ENCODE data around the gene FNDC1. TPM values are rescaled to one million over a fixed set of nuclear protein-coding genes. Genes with fewer than 3 reads are reported as not detected.
"Not testable (repeated sequence)": the region's sequence is repeated elsewhere in the genome, so short reads cannot be mapped to it uniquely, and the experiment has no call there.

The FNDC1 gene
- total RNA-seq, 4 donors from 2014 or later, result 13.6 to 23.2 (median 15.1) TPM

GRCh38 chr6:159271257-159271656 lies 102.1 kb downstream of the FNDC1 start:
- TF ChIP-seq POLR2A (IDR thresholded peaks at IDR 0.05) (no peak), CTCF (IDR thresholded peaks at IDR 0.05) (no peak)
- Histone ChIP-seq H3K4me3 (replicated peaks in 1 of 3) (no peak overlapping the region), H3K27ac (no peak overlapping the region), H3K36me3 (no peaks in the 10 kb centered on the region), H3K9me3 (no peaks in the 10 kb centered on the region), H3K4me1 (no peaks in the 10 kb centered on the region), H3K27me3 (no peaks in the 10 kb centered on the region)
- 87 to 88% methylated on average over 10 of the region's 10 CpGs for WGBS, 2 donors
- DNase-seq, result no peak
- intact Hi-C loops (cut with DNase I), result no loop called here

DNA sequence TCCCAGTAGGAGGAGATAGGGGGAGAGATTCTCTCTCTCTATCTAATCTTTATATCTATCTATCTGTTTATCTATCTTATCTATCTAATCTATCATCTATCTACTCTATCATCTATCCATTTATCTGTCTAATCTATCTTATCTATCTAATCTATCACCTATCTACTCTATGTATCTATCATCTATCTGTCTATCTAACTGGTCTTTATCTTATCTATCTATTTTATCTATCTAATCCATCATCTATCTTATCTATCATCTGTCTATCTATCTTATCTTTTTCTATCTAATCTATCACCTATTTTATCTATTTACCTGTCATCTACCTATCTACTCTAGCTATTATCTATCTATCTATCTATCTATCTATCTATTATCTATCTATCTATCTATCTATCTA lies 109.4 kb downstream of the FNDC1 start:
- no peak for DNase-seq
- Histone ChIP-seq H3K4me1 (no peaks in the 10 kb centered on the region), H3K27me3 (no peaks in the 10 kb centered on the region), H3K27ac (no peak overlapping the region), H3K4me3 (replicated peaks in 1 of 3) (no peak overlapping the region), H3K36me3 (no peaks in the 10 kb centered on the region), H3K9me3 (no peaks in the 10 kb centered on the region)
- TF ChIP-seq POLR2A (IDR thresholded peaks at IDR 0.05) (no peak), CTCF (IDR thresholded peaks at IDR 0.05) (no peak)
- intact Hi-C loops (cut with DNase I), result no loop called here

DNA sequence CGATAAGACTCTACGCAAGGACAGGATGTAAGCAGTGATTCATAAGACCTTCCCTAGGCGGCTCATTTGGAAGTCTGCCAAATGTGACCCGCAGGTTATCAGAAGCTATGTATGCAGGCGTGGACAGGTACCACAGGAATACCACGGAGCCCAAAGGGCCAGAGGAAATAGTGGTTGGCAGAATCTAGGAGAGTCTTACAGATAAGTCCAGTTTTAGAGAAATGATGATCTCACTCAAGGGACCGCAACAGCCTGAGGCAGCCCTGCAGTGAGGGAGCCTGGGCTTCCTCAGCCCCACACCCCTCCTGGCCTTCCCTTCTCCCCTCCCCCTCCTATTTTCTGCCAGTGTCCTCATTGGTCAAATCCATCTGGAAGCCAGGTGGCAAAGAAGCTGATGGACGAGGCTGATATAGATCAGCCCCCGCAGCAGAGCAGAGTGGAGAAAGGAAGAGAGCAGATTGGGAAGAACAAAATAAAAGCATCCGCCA lies 110.6 kb downstream of the FNDC1 start:
- intact Hi-C loops (cut with DNase I), result no loop called here
- TF ChIP-seq CTCF (IDR thresholded peaks at IDR 0.05), result no peak
- Histone ChIP-seq H3K36me3 (no peaks in the 10 kb centered on the region), H3K4me3 (replicated peaks in 1 of 3) (no peak overlapping the region), H3K4me1 (no peaks in the 10 kb centered on the region), H3K9me3 (no peaks in the 10 kb centered on the region), H3K27me3 (no peaks in the 10 kb centered on the region), H3K27ac (no peak overlapping the region)
- no peak for DNase-seq
- WGBS, 2 donors, result 69 to 72% methylated on average over 10 of the region's 10 CpGs

- intact Hi-C loops (cut with DNase I), result no loop called here
- Histone ChIP-seq H3K27me3 (no peaks in the 10 kb centered on the region), H3K4me3 (replicated peaks in 1 of 3) (no peak overlapping the region), H3K9me3 (no peaks in the 10 kb centered on the region), H3K4me1 (no peaks in the 10 kb centered on the region), H3K27ac (no peak overlapping the region), H3K36me3 (no peaks in the 10 kb centered on the region)
- DNase-seq, result no peak
- WGBS, 2 donors, result 35 to 55% methylated on average over 5 of the region's 5 CpGs
- no peak for TF ChIP-seq POLR2A (IDR thresholded peaks at IDR 0.05)
- no peak for TF ChIP-seq CTCF (IDR thresholded peaks at IDR 0.05)
Measured at GRCh38 chr6:159282421-159282820, 113.2 kb downstream of the FNDC1 start.

DNA sequence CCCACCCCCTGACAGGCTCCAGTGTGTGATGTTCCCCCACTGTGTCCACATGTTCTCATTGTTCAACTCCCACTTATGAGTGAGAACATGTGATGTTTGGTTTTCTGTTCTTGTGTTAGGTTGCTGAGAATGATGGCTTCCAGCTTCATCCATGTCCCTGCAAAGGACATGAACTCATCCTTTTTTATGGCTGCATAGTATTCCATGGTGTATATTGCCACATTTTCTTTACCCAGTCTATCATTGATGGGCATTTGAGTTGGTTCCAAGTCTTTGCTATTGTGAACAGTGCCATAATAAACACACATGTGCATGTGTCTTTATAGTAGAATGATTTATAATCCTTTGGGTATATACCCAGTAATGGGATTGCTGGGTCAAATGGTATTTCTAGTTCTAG lies 115.5 kb downstream of the FNDC1 start:
- H3K36me3 ChIP-seq; H3K9me3 ChIP-seq; H3K4me3 ChIP-seq (replicated peaks in 1 of 3); intact Hi-C loops (cut with DNase I); DNase-seq; H3K4me1 ChIP-seq; H3K27ac ChIP-seq; H3K27me3 ChIP-seq: not testable (repeated sequence)

- WGBS, 2 donors, result 96% methylated on average over 5 of the region's 5 CpGs
- DNase-seq, result no peak
- Histone ChIP-seq H3K4me3 (replicated peaks in 1 of 3) (no peak overlapping the region), H3K36me3 (no peaks in the 10 kb centered on the region), H3K27me3 (no peaks in the 10 kb centered on the region), H3K4me1 (no peaks in the 10 kb centered on the region), H3K27ac (no peak overlapping the region), H3K9me3 (no peaks in the 10 kb centered on the region)
- intact Hi-C loops (cut with DNase I), result no loop called here
- TF ChIP-seq POLR2A (IDR thresholded peaks at IDR 0.05) (no peak), CTCF (IDR thresholded peaks at IDR 0.05) (no peak)
Measured at GRCh38 chr6:159298840-159299239, 129.6 kb downstream of the FNDC1 start.

Data from thyroid gland (tissue), 4 donors.